HEK293 (cell line): ENCODE data around the gene FLACC1.

Source experiments
- CTCF ChIP-seq: fragments of 450-650 bp; formaldehyde crosslinking; IDR thresholded peaks from 2 replicates; pipeline ENCODE4 v1.5.1; 2016; ENCODE audit warnings: missing biosample characterization, missing genetic modification characterization
- KLF10 ChIP-seq: fragments of 450-650 bp; IDR thresholded peaks from 2 replicates; pipeline ENCODE4 v1.5.1; 2018; ENCODE audit warnings: missing biosample characterization, mild to moderate bottlenecking, missing genetic modification characterization
- REST ChIP-seq: fragments of 450-650 bp; formaldehyde crosslinking; IDR thresholded peaks from 2 replicates; pipeline ENCODE4 v1.5.1; 2016; ENCODE audit warnings: missing biosample characterization, missing genetic modification characterization
- WT1 ChIP-seq: fragments of 450-650 bp; formaldehyde crosslinking; IDR thresholded peaks from 2 replicates; pipeline ENCODE4 v1.5.1; 2016; ENCODE audit warnings: missing biosample characterization, missing genetic modification characterization
- ZBTB1 ChIP-seq: fragments of 450-650 bp; formaldehyde crosslinking; IDR thresholded peaks from 2 replicates; pipeline ENCODE4 v1.5.1; 2016; ENCODE audit warnings: missing biosample characterization, missing genetic modification characterization
- ZBTB10 ChIP-seq: fragments of 450-650 bp; formaldehyde crosslinking; IDR thresholded peaks from 2 replicates; pipeline ENCODE4 v1.5.1; 2016; ENCODE audit warnings: missing biosample characterization, missing genetic modification characterization
- ZBTB26 ChIP-seq: fragments of 450-650 bp; formaldehyde crosslinking; optimal IDR thresholded peaks from 2 replicates; pipeline ENCODE3; 2016; ENCODE audit warnings: missing biosample characterization, mild to moderate bottlenecking, missing genetic modification characterization
- ZNF146 ChIP-seq: fragments of 450-650 bp; formaldehyde crosslinking; IDR thresholded peaks from 2 replicates; pipeline ENCODE4 v1.5.1; 2016; ENCODE audit warnings: missing biosample characterization, missing genetic modification characterization
- ZNF24 ChIP-seq: fragments of 450-650 bp; formaldehyde crosslinking; IDR thresholded peaks from 2 replicates; pipeline ENCODE4 v1.5.1; 2016; ENCODE audit warnings: missing biosample characterization, missing genetic modification characterization
- ZNF341 ChIP-seq: fragments of 450-650 bp; formaldehyde crosslinking; IDR thresholded peaks from 2 replicates; pipeline ENCODE4; 2016; ENCODE audit warnings: low read depth, missing biosample characterization, missing genetic modification characterization
- ZNF366 ChIP-seq: fragments of 450-650 bp; formaldehyde crosslinking; conservative IDR thresholded peaks from 2 replicates; pipeline ENCODE4 v1.5.1; 2016; ENCODE audit warnings: missing biosample characterization, missing genetic modification characterization
- ZNF423 ChIP-seq: fragments of 450-650 bp; formaldehyde crosslinking; IDR thresholded peaks from 2 replicates; pipeline ENCODE4 v1.5.1; 2016; ENCODE audit warnings: missing biosample characterization, missing genetic modification characterization
- ZNF555 ChIP-seq: fragments of 450-650 bp; formaldehyde crosslinking; conservative IDR thresholded peaks from 2 replicates; pipeline ENCODE4 v1.5.1; 2017; ENCODE audit warnings: missing biosample characterization, mild to moderate bottlenecking, missing genetic modification characterization, inconsistent platforms
- ZNF747 ChIP-seq: fragments of 450-650 bp; formaldehyde crosslinking; IDR thresholded peaks from 2 replicates; pipeline ENCODE4 v1.5.1; 2016; ENCODE audit warnings: missing biosample characterization, missing genetic modification characterization

- TF ChIP-seq ZBTB1 (tag by site-specific recombination): no peak
- no peak for TF ChIP-seq WT1 (tag by site-specific recombination)
- TF ChIP-seq KLF10 (tag by site-specific recombination): no peak
- no peak for TF ChIP-seq CTCF (tag by site-specific recombination)
- no peak for TF ChIP-seq ZNF24 (tag by site-specific recombination)
- TF ChIP-seq ZBTB10 (tag by site-specific recombination): no peak
- TF ChIP-seq ZBTB26 (tag by site-specific recombination): no peak
- no peak for TF ChIP-seq ZNF341 (tag by site-specific recombination)
- TF ChIP-seq ZNF747: no peak
- no peak for TF ChIP-seq ZNF423 (tag by site-specific recombination)
- TF ChIP-seq ZNF366: no peak
- TF ChIP-seq ZNF146 (tag by site-specific recombination): no peak
- no peak for TF ChIP-seq REST
- TF ChIP-seq ZNF555 (tag by site-specific recombination): no peak
These were observed 47.6 kb upstream of the FLACC1 start for GRCh38 chr2:201404699-201405280.
